Inflammatory macrophage treated with lipopolysaccharide for 1 hour (primary cell): ENCODE results near the gene XAGE3.

Experiments
- DNase-seq, 2 donors: peaks; one replicate each; pipeline ENCODE4 v3.0.0-alpha.2; 2020 to 2022

Gene XAGE3

DNA sequence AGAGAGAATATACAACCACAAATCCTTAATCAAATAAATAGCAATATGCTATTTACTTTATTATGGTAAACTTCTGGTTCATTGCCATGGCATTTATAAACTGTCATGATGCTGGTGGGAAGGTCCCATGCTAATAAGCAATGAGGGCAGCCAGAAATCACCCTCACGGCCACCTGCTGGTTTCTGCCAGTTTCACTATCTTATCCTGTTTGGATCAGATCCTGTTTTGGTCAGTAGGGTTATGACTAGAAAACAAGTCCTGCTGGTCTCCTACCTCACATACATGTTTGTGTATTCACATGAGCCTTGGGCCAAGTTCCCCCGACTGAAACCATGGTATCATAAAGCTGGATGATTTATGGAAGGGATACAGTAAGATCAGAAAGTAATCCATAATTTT is 28.7 kb downstream of the XAGE3 start:
- DNase-seq = no peak

DNA sequence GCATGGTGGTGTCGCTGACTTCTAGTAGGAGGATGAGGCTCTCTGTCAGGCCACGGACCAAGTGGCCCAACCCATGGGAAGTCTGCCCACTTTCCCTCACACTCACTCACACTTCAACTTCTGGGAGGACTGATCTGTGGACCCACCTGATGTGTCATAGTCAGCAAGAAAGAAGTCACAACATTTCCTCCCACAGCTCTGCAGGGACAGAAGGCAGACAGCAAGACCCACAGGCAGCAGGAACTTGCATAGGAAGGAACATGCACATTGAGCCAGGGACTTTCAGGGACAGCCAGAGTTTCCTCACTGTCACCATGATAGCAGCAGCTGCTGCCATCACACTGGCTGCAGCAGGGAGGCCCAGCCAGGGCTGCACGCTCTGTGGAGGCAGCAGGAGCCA is 37.3 kb downstream of the XAGE3 start:
- DNase-seq = peak; percentile 14 to 86

DNA sequence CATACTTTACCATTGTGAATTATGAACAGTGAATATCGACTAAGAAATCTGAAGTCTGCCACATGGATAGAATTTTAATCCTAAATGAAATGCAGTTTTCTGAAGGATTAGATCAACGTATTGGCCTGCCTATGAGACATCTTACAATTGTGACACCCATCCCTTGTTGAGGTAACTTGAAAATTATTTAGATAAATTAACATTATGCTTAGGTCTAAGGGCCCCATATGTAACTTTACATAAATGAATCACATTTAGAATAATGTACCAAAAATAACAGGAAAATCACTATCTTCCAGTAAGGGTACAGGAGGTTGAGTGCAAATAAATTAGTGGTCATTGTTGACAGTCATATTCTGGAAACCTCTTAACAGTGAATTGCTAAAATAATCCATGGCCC is 43.3 kb downstream of the XAGE3 start:
- DNase-seq = no peak

DNA sequence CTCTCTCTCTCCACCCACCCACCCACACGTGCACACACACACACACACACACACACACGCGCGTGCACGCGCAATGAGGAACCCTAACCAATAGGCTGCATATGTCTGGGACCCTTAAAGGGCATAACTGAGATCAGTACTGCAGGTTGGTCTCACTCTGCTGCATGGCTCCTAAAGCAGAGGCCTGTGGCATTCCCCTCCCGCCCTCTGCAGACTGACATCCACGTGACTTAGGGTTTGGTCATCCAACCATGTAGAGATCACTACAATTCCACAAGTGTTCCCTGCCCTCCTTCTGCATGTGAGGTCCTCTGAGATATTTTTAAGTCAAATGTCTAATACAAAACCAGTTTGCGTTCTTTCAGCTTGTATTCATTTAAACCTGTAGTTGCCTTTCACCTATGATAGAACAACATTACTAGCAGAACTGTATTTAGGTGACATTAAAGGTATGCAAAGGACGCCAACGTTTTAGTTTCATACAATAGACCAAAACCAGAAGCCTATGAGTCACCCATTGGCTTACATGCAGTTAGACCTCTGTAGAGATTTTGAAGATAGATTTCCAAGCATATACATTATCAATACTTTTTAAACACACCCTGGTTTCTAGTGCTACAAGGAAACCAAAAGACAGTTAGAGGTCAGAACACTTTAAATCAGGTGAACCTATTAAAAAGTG is 46.7 kb downstream of the XAGE3 start:
- no peak for DNase-seq

GRCh38 chrX:52819788-52820187 is 48.1 kb downstream of the XAGE3 start:
- no peak for DNase-seq
